GM18502 (cell line): ENCODE measurements around the gene JAZF1.
A peak's percentile ranks its signal among the peaks of the same experiment; 100 is the strongest.

Experiments used
- ATAC-seq: cut with Tn5 transposase; IDR thresholded peaks from one replicate; pipeline ENCODE4 v1.9.1; 2021; ENCODE audit warnings: mild to moderate bottlenecking; ENCODE audit not compliant: unreplicated experiment, poor library complexity

Gene JAZF1

GRCh38 chr7:28083164-28083997 is 97.2 kb downstream of the JAZF1 start:
- ATAC-seq: no peak

GRCh38 chr7:28082071-28082470 is 98.5 kb downstream of the JAZF1 start:
- no peak for ATAC-seq

- ATAC-seq: no peak
Observed at GRCh38 chr7:28081016-28081415, 99.6 kb downstream of the JAZF1 start.

- no peak for ATAC-seq
Observed at GRCh38 chr7:28078036-28078901, 102.3 kb downstream of the JAZF1 start.

DNA sequence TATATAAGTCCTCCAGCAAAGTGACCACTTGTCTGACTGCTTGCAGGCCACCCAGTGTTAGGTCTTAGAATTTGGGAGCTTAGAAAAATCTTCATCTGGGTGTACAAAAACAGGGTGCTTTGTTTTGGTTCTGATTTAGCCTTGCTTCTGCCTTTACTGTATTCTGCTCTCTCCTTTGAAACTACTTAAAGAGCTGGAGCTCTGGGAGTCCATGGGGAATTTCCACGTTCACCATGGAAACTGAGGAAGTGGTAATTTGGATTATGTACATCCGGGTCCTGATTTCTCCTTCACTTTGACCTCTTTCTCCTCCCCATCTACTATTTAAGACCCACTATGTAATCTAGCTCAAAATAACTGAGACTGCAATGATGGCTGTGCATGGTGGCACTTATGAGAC is 103.0 kb downstream of the JAZF1 start:
- no peak for ATAC-seq

DNA sequence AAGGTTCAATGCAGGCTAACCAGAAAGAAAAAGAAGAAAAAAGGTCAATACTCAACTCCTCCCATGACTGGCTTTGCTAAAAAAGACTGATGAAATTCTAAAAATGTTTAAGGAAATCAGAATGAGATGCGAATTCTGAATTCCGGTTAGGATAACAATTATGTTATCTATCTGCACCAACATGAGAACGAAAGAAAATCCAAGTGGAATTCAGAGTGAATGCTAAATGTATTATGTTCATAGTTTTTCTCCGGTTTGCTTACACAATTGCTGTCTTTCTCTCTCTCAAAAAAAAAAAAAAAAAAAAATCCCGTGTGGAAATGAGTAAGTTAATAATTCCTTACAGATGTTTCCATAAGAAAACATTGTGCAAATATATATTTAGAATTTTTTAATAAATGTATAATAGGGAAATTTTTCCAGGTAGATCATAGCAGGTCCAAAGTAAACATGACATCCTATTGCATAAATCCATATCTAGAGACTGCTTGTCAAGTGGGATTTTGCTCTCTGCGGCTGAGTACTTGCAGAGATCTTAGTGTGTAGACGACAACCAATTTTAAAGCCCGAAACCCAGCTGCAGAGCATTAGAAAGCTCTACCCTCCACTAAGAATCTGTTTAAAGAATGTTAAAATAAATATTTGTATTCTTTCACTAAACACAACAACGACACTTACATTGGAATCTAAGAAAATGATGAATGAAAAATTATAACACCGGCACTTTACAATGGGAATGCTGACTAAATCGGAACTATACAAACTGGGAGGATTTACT is 104.0 kb downstream of the JAZF1 start:
- no peak for ATAC-seq

GRCh38 chr7:28075674-28076358 is 104.8 kb downstream of the JAZF1 start:
- ATAC-seq: no peak

GRCh38 chr7:28072876-28073514 is 107.6 kb downstream of the JAZF1 start:
- no peak for ATAC-seq

- no peak for ATAC-seq
Observed at GRCh38 chr7:28071570-28071969, 109.0 kb downstream of the JAZF1 start.

GRCh38 chr7:28070297-28071055 is 110.1 kb downstream of the JAZF1 start:
- ATAC-seq: no peak

DNA sequence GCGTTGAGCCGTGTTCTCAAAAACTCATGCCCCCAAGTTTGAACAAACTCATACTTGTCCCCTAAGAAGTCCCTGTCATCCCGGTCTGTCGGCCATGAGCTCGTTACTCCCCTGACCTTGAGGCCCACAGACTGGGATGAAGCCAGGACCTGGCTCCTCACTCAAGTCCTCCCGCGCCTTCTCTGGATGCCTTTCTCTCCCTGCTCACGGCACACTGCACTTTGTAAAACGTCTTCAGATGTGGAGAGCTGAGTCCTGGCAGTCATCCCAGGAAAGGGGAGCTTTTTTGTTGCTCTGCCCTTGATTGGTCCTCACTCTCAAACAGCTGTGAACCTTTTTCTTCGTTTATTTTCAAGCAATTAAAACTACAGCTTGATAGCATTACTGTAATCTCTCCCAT is 110.8 kb downstream of the JAZF1 start:
- no peak for ATAC-seq

GRCh38 chr7:28069388-28069787 is 111.2 kb downstream of the JAZF1 start:
- no peak for ATAC-seq

DNA sequence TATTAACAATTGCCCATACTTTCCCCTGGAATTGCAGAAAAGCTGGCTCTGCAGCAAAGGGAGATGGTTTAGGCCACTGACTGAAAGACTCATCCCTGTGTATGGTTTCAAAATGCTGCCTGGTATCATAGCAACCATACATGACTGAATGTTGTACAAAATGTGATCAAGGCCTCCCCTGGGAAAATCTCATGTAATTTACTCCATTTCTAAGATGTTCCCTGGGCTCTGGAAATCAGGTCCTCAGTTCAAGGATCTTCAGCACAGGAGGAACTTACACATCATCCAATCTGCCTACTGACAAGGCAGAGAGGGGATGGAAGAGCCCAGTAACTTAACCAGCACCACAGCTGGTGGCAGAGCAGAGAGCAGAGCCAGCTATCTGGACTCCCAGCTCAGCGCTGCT is 111.8 kb downstream of the JAZF1 start:
- no peak for ATAC-seq

DNA sequence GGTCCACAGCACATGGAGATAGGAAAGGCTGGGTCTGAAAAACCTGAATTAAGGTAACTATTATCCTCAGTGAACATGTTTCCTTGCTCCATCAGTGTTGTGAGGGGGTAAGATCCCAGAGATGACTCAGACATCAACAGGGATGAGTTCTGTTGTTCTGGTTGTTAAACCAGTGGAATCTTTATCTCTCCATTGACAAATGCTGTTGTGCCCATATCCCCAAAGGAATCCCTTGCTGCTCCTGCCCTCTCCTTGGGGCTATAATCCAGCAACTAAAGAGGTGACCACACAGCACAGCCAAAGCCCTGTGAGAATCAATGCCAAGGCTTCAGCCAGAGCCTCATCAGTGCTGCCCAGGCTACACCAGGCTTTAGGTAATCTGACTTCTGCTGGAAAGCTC is 113.4 kb downstream of the JAZF1 start:
- ATAC-seq: no peak

DNA sequence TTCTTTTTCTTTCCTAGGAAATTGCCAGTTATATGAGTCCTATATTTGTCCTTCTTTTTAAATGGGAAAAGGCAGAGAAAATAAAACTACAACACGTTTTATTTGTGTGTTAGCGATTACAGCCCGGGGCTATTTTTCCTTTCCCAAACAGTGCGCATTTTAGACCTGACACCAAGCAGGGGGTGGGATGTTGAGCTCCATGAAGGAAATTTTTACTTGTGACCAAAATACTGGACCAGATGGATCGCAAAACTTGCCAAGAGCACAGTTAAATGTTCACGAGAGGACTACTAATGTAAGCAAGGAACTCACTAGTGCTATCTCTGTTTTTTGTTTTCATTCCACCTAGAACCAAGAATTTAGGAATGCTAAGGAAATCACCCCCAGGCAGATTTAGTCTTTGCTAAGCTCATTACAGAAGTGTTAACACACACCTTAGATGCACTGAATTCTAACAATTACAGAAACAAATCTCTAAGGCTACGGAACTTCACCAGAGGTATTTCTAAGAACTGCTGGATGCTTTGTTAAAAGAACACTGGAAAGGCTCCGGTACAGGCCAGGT is 114.8 kb downstream of the JAZF1 start:
- ATAC-seq: no peak

- no peak for ATAC-seq
Observed at GRCh38 chr7:28065308-28065707, 115.3 kb downstream of the JAZF1 start.

- no peak for ATAC-seq
Observed at GRCh38 chr7:28064437-28064836, 116.2 kb downstream of the JAZF1 start.

DNA sequence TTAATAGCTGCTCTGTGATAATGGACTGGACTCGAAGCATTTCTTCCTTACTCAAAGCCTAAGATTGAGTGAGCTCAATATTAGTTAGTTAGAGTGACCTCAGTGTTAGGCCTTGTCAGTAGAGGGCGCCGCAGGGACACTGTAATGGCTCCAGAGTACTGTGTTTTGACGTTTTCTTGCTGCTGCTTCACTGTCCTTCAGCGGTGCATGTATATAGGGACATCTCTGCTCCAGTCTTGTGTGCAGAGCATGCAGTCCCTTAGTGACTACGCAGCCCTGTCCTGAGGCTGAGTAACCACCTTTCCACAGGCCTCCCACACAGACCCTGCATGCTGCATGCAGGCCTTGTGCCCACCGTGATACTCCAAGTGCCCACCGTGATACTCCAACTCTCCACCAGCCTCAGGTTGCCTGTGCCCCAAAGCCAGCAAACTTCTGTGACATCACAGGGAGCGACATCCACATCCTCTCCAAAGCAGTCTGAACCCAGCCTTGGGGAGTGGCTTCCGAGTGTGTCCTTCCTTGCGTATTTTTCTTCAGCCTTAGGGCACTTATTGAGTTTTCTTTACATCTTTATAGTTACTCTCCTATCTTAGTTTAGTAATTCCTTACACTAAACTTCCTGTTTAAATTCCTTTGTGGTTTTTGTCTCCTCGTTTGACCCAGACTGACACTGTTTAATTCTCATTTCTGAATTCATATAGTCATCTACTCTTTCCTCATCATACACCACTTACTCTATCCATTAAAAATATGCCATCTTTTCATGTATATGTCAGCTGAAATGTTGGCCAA is 118.2 kb downstream of the JAZF1 start:
- ATAC-seq: peak; percentile 50
